ENCODE data around the gene PPDPF. TPM values are rescaled to one million over a fixed set of nuclear protein-coding genes. Genes with fewer than 3 reads are reported as not detected.

PPDPF gene
- total RNA-seq, 2 experiments from 2014 or later = 128 to 136 TPM

GRCh38 chr20:63519668-63520503, 679 bp upstream of the PPDPF start:
- peak overlapping the region; percentile 73 for H3K4me3 Mint-ChIP-seq
- peak; percentile 75 for DNase-seq
- H3K36me3 Mint-ChIP-seq = peaks cover 26% of the 10 kb centered on the region
- peaks cover 6% of the 10 kb centered on the region for H3K4me1 Mint-ChIP-seq
- H3K9me3 Mint-ChIP-seq = peaks cover 8% of the 10 kb centered on the region
- no peaks in the 10 kb centered on the region for H3K27me3 Mint-ChIP-seq
- H3K27ac Mint-ChIP-seq = no peak overlapping the region

- Mint-ChIP-seq H3K27me3 (no peaks in the 10 kb centered on the region), H3K9me3 (peaks cover 6% of the 10 kb centered on the region), H3K4me3 (peak overlapping the region; percentile 83), H3K4me1 (peaks cover 6% of the 10 kb centered on the region), H3K27ac (peak overlapping the region; percentile 56), H3K36me3 (peaks cover 26% of the 10 kb centered on the region)
- peak; percentile 82 for DNase-seq
Observed at GRCh38 chr20:63520934-63521601, 503 bp downstream of the PPDPF start.

GRCh38 chr20:63521602-63522001, 1.0 kb downstream of the PPDPF start:
- no peak for DNase-seq
- peaks cover 6% of the 10 kb centered on the region for H3K9me3 Mint-ChIP-seq
- H3K36me3 Mint-ChIP-seq = peaks cover 26% of the 10 kb centered on the region
- H3K4me3 Mint-ChIP-seq = peak overlapping the region; percentile 83
- peak overlapping the region; percentile 56 for H3K27ac Mint-ChIP-seq
- H3K4me1 Mint-ChIP-seq = peaks cover 6% of the 10 kb centered on the region
- H3K27me3 Mint-ChIP-seq = no peaks in the 10 kb centered on the region

- Mint-ChIP-seq H3K9me3 (peaks cover 6% of the 10 kb centered on the region), H3K36me3 (peaks cover 26% of the 10 kb centered on the region), H3K4me1 (peaks cover 6% of the 10 kb centered on the region), H3K27ac (peak overlapping the region; percentile 25), H3K4me3 (peak overlapping the region; percentile 67), H3K27me3 (no peaks in the 10 kb centered on the region)
- no peak for DNase-seq
Observed at GRCh38 chr20:63522091-63522868, 1.7 kb downstream of the PPDPF start.

GRCh38 chr20:63522981-63523611, 2.5 kb downstream of the PPDPF start:
- H3K27ac Mint-ChIP-seq = no peak overlapping the region
- no peak overlapping the region for H3K4me3 Mint-ChIP-seq
- H3K27me3 Mint-ChIP-seq = no peaks in the 10 kb centered on the region
- peaks cover 6% of the 10 kb centered on the region for H3K9me3 Mint-ChIP-seq
- peaks cover 26% of the 10 kb centered on the region for H3K36me3 Mint-ChIP-seq
- no peak for DNase-seq
- peaks cover 6% of the 10 kb centered on the region for H3K4me1 Mint-ChIP-seq

GRCh38 chr20:63525185-63525584, 4.6 kb downstream of the PPDPF start:
- Mint-ChIP-seq H3K27me3 (no peaks in the 10 kb centered on the region), H3K4me3 (no peak overlapping the region), H3K9me3 (peaks cover 6% of the 10 kb centered on the region), H3K27ac (no peak overlapping the region), H3K36me3 (peaks cover 26% of the 10 kb centered on the region), H3K4me1 (peaks cover 8% of the 10 kb centered on the region)
- DNase-seq = no peak

- Mint-ChIP-seq H3K4me3 (no peak overlapping the region), H3K36me3 (peaks cover 26% of the 10 kb centered on the region), H3K27me3 (no peaks in the 10 kb centered on the region), H3K27ac (no peak overlapping the region), H3K9me3 (peaks cover 6% of the 10 kb centered on the region), H3K4me1 (peaks cover 8% of the 10 kb centered on the region)
- DNase-seq = no peak
Observed at GRCh38 chr20:63525971-63526370, 5.4 kb downstream of the PPDPF start.

- H3K36me3 Mint-ChIP-seq = peaks cover 24% of the 10 kb centered on the region
- no peaks in the 10 kb centered on the region for H3K27me3 Mint-ChIP-seq
- no peak overlapping the region for H3K4me3 Mint-ChIP-seq
- H3K4me1 Mint-ChIP-seq = peaks cover 7% of the 10 kb centered on the region
- H3K9me3 Mint-ChIP-seq = peaks cover 6% of the 10 kb centered on the region
- no peak overlapping the region for H3K27ac Mint-ChIP-seq
- no peak for DNase-seq
Observed at GRCh38 chr20:63527184-63527583, 6.6 kb downstream of the PPDPF start.

- peaks cover 4% of the 10 kb centered on the region for H3K4me1 Mint-ChIP-seq
- H3K27ac Mint-ChIP-seq = no peak overlapping the region
- H3K9me3 Mint-ChIP-seq = no peaks in the 10 kb centered on the region
- no peaks in the 10 kb centered on the region for H3K27me3 Mint-ChIP-seq
- DNase-seq = no peak
- H3K4me3 Mint-ChIP-seq = no peak overlapping the region
- H3K36me3 Mint-ChIP-seq = peaks cover 2% of the 10 kb centered on the region
Observed at GRCh38 chr20:63529180-63529860, 8.8 kb downstream of the PPDPF start.

- H3K9me3 Mint-ChIP-seq = no peaks in the 10 kb centered on the region
- peaks cover 4% of the 10 kb centered on the region for H3K4me1 Mint-ChIP-seq
- no peak overlapping the region for H3K27ac Mint-ChIP-seq
- no peaks in the 10 kb centered on the region for H3K36me3 Mint-ChIP-seq
- no peak for DNase-seq
- H3K4me3 Mint-ChIP-seq = no peak overlapping the region
- no peaks in the 10 kb centered on the region for H3K27me3 Mint-ChIP-seq
Observed at GRCh38 chr20:63529861-63530787, 9.6 kb downstream of the PPDPF start.

GRCh38 chr20:63530788-63531160, 10.2 kb downstream of the PPDPF start:
- Mint-ChIP-seq H3K4me1 (peaks cover 6% of the 10 kb centered on the region), H3K27ac (no peak overlapping the region), H3K36me3 (no peaks in the 10 kb centered on the region), H3K27me3 (no peaks in the 10 kb centered on the region), H3K9me3 (no peaks in the 10 kb centered on the region), H3K4me3 (no peak overlapping the region)
- no peak for DNase-seq

- Mint-ChIP-seq H3K9me3 (no peaks in the 10 kb centered on the region), H3K4me1 (peaks cover 8% of the 10 kb centered on the region), H3K27ac (no peak overlapping the region), H3K27me3 (no peaks in the 10 kb centered on the region), H3K36me3 (no peaks in the 10 kb centered on the region), H3K4me3 (no peak overlapping the region)
- DNase-seq = no peak
Observed at GRCh38 chr20:63531686-63532448, 11.3 kb downstream of the PPDPF start.

GRCh38 chr20:63532449-63532971, 11.9 kb downstream of the PPDPF start:
- H3K27me3 Mint-ChIP-seq = no peaks in the 10 kb centered on the region
- H3K27ac Mint-ChIP-seq = no peak overlapping the region
- H3K9me3 Mint-ChIP-seq = no peaks in the 10 kb centered on the region
- H3K4me3 Mint-ChIP-seq = no peak overlapping the region
- DNase-seq = peak; percentile 0
- H3K36me3 Mint-ChIP-seq = no peaks in the 10 kb centered on the region
- peaks cover 8% of the 10 kb centered on the region for H3K4me1 Mint-ChIP-seq
